Brain microvascular endothelial cell (primary cell): Measurements from ENCODE around the gene TBCB.
"Not testable (repeated sequence)": the region's sequence is repeated elsewhere in the genome, so short reads cannot be mapped to it uniquely, and the experiment has no call there.

Source experiments
- DNase-seq: peaks from one replicate; pipeline ENCODE4 v3.0.0-alpha.2; 2020
- H3K27ac ChIP-seq: fragments of 250-450 bp; sonication (Bioruptor Pico); 2 replicates; pipeline ENCODE4 v1.5.1; 2020; ENCODE audit warnings: mild to moderate bottlenecking, moderate library complexity
- H3K27me3 ChIP-seq: fragments of 250-450 bp; sonication (Bioruptor Pico); replicated peaks from 2 replicates; pipeline ENCODE4 v1.5.1; 2020; ENCODE audit warnings: mild to moderate bottlenecking
- H3K36me3 ChIP-seq: fragments of 250-450 bp; sonication (Bioruptor Pico); replicated peaks from 2 replicates; pipeline ENCODE4 v1.5.1; 2020; ENCODE audit warnings: mild to moderate bottlenecking
- H3K4me3 ChIP-seq: 2 replicates; pipeline ENCODE4 v1.5.1; 2011; ENCODE audit warnings: low read depth, mild to moderate bottlenecking, control low read depth, low read length, moderate library complexity
- in situ Hi-C: cut with HindIII; loops from 2 replicates; pipeline ENCODE4 v1.10.0; 2017; ENCODE audit warnings: low sequenced_read_pairs, low pct_ligation_motif_present
- TF ChIP-seq, protein P1 (sequence below): IDR thresholded peaks from 2 replicates; pipeline ENCODE4 v1.5.1; 2011; ENCODE audit warnings: low read depth, mild to moderate bottlenecking, moderate library complexity, low read length, control low read depth, inconsistent platforms; ENCODE audit errors: missing control alignments

TBCB gene

DNA sequence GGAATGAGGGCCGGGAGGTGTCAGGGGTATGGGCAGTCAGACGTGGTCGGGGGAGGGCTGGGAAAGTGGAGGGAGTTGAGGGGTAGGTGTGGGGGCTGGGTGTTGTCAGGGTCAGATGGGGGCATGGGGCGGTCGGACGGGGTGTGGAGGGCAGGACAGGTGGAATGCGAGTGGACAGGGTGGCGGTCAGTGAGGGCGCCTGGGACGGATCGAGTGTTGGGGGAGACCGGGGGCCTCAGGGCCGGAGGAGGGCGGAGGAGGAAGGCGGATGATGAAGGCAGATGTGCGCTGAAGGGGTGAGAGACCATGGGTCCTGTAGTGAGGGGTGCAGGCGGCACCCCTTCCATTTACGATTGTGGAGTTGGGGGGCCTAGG is 5.7 kb downstream of the TBCB start:
- Histone ChIP-seq H3K27ac (no peak overlapping the region), H3K4me3 (no peak overlapping the region), H3K36me3 (peaks cover 45% of the 10 kb centered on the region), H3K27me3 (no peaks in the 10 kb centered on the region)
- no peak for DNase-seq
- in situ Hi-C loops, result no loop called here
- TF ChIP-seq, protein P1, sequence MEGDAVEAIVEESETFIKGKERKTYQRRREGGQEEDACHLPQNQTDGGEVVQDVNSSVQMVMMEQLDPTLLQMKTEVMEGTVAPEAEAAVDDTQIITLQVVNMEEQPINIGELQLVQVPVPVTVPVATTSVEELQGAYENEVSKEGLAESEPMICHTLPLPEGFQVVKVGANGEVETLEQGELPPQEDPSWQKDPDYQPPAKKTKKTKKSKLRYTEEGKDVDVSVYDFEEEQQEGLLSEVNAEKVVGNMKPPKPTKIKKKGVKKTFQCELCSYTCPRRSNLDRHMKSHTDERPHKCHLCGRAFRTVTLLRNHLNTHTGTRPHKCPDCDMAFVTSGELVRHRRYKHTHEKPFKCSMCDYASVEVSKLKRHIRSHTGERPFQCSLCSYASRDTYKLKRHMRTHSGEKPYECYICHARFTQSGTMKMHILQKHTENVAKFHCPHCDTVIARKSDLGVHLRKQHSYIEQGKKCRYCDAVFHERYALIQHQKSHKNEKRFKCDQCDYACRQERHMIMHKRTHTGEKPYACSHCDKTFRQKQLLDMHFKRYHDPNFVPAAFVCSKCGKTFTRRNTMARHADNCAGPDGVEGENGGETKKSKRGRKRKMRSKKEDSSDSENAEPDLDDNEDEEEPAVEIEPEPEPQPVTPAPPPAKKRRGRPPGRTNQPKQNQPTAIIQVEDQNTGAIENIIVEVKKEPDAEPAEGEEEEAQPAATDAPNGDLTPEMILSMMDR, result no peak

DNA sequence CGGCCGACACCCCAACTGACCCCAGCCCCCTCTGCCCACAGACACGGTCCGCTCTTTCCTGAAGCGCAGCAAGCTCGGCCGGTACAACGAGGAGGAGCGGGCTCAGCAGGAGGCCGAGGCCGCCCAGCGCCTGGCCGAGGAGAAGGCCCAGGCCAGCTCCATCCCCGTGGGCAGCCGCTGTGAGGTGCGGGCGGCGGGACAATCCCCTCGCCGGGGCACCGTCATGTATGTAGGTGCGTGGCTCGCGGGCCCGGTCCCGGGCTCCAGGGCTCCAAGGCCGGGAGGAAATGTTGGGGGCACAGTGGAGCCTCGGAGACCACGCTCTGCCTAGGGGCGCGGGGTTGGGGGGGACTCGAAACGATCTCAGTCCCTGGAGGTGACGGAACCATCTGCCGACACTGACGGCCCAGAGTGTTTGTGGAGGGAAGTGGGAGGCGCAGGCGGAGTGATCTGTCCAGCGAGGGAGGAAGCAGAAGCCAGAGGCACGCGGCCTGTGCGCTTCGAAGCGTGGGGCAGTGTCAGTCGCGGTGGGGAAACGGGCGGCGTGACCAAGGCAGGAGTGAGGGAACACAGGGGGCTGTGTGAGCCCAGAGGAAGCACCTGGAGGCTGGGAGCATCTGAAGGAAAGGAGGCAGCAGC is 6.3 kb downstream of the TBCB start:
- no peak overlapping the region for H3K4me3 ChIP-seq
- no peak overlapping the region for H3K27ac ChIP-seq
- no peak for DNase-seq
- H3K36me3 ChIP-seq, result peaks cover 47% of the 10 kb centered on the region
- TF ChIP-seq, protein P1, result no peak
- in situ Hi-C loops, result no loop called here
- no peaks in the 10 kb centered on the region for H3K27me3 ChIP-seq

- TF ChIP-seq, protein P1, result no peak
- H3K27me3 ChIP-seq, result no peaks in the 10 kb centered on the region
- DNase-seq, result no peak
- H3K27ac ChIP-seq, result no peak overlapping the region
- H3K36me3 ChIP-seq, result peaks cover 37% of the 10 kb centered on the region
- in situ Hi-C loops, result no loop called here
- no peak overlapping the region for H3K4me3 ChIP-seq
These were observed 10.3 kb downstream of the TBCB start for GRCh38 chr19:36125557-36125956.

DNA sequence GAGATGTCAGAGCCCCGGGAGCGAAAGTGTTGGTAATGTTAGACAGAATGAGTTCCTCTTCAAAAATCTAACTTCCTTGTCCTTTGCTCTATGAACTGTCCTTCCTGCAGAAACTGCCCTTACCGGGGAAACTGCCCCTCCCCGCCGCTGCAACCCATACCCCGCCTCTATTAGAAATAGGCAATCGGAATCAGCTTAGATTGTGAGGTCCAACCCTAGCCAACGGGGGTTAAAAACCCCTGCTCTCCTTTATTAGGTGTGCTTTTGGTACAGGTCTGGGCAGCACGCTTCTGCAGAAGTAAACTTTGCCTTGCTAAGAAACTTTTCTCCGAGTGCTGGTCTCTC is 13.1 kb downstream of the TBCB start:
- Histone ChIP-seq H3K27me3 (no peaks in the 10 kb centered on the region), H3K27ac (peak overlapping the region; percentile 58), H3K4me3 (peak overlapping the region; percentile 56), H3K36me3 (peaks cover 26% of the 10 kb centered on the region)
- DNase-seq, result no peak
- TF ChIP-seq, protein P1, result no peak
- in situ Hi-C loops, result no loop called here

- H3K27me3 ChIP-seq, in situ Hi-C loops, H3K27ac ChIP-seq, H3K36me3 ChIP-seq, H3K4me3 ChIP-seq, DNase-seq: not testable (repeated sequence)
These were observed 16.0 kb downstream of the TBCB start for GRCh38 chr19:36131221-36131620.

GRCh38 chr19:36134867-36135266 is 19.6 kb downstream of the TBCB start:
- DNase-seq, H3K27me3 ChIP-seq, H3K4me3 ChIP-seq, in situ Hi-C loops, H3K27ac ChIP-seq, H3K36me3 ChIP-seq: not testable (repeated sequence)

GRCh38 chr19:36136964-36137686 is 21.9 kb downstream of the TBCB start:
- no peaks in the 10 kb centered on the region for H3K27me3 ChIP-seq
- H3K4me3 ChIP-seq, result no peak overlapping the region
- peak; percentile 39 for DNase-seq
- TF ChIP-seq, protein P1, result no peak
- H3K27ac ChIP-seq, result no peak overlapping the region
- in situ Hi-C loops, result no loop called here
- H3K36me3 ChIP-seq, result peaks cover 7% of the 10 kb centered on the region
